Activated B cell treated with CpG ODN at 0.5 μM for 24 hours (primary cell): Measurements from ENCODE around the gene PRM3. TPM values are rescaled to one million over a fixed set of nuclear protein-coding genes. Genes with fewer than 3 reads are reported as not detected.

Experiments
- ATAC-seq: fragments of 200-7000 bp; cut with Tn5 transposase; one replicate; pipeline ENCODE4 v1.10.0; 2021; ENCODE audit warnings: low read depth, mild to moderate bottlenecking, moderate library complexity
- CTCF ChIA-PET: fragments of 350-600 bp; sonication (Branson Sonifier 250); formaldehyde crosslinking; loops from one replicate; lab custom pipeline; 2021; ENCODE audit warnings: antibody characterized with exemption; lab: Charles Lee
- POLR2A ChIA-PET: fragments of 350-600 bp; sonication (Branson Sonifier 250); formaldehyde crosslinking; loops from one replicate; lab custom pipeline; 2021; ENCODE audit warnings: antibody characterized with exemption; lab: Charles Lee
- DNase-seq: peaks from one replicate; pipeline ENCODE4 v3.0.0; 2022
- H3K27ac Mint-ChIP-seq: one replicate; pipeline ENCODE4 v1.8.0; 2020; ENCODE audit warnings: mixed read lengths
- H3K27me3 Mint-ChIP-seq: one replicate; pipeline ENCODE4 v1.8.0; 2021; ENCODE audit warnings: mixed read lengths
- H3K36me3 Mint-ChIP-seq: one replicate; pipeline ENCODE4 v1.8.0; 2021; ENCODE audit warnings: low read depth, mixed read lengths
- H3K4me1 Mint-ChIP-seq: one replicate; pipeline ENCODE4 v1.8.0; 2021; ENCODE audit warnings: mixed read lengths
- H3K4me3 Mint-ChIP-seq: one replicate; pipeline ENCODE4 v1.8.0; 2020; ENCODE audit warnings: mild to moderate bottlenecking, mixed read lengths
- H3K9me3 Mint-ChIP-seq: one replicate; pipeline ENCODE4 v1.8.0; 2020; ENCODE audit warnings: mixed read lengths
- CTCF ChIP-seq: fragments of 200-600 bp; IDR thresholded peaks from one replicate; pipeline ENCODE4 v1.8.0; 2022; ENCODE audit warnings: antibody characterized with exemption, mild to moderate bottlenecking
- intact Hi-C: fragments of 100-400 bp; cut with micrococcal nuclease; formaldehyde crosslinking; loops from one replicate; pipeline ENCODE4 v1.15.1; 2024
- total RNA-seq: library from RNA; stranded (reverse); gene quantifications from 2 replicates; pipeline ENCODE4 v1.2.3, GENCODE V29; 2022

PRM3 gene
- total RNA-seq, 1 donor from 2014 or later: not detected

GRCh38 chr16:11265124-11265523 lies 8.3 kb downstream of the PRM3 start:
- no peak overlapping the region for H3K4me3 Mint-ChIP-seq
- no peaks in the 10 kb centered on the region for H3K36me3 Mint-ChIP-seq
- intact Hi-C loops: no loop called here
- peaks cover 15% of the 10 kb centered on the region for H3K4me1 Mint-ChIP-seq
- no peak for TF ChIP-seq CTCF
- ChIA-PET POLR2A (interaction anchor here (1.1 to 3.7 kb wide), 3 partner anchors 9 to 107 kb away, joined by 3 to 13 read pairs (median 3); partner anchors contain the start of gene SOCS1), CTCF (no interaction called here)
- H3K9me3 Mint-ChIP-seq: no peaks in the 10 kb centered on the region
- H3K27ac Mint-ChIP-seq: no peak overlapping the region
- ATAC-seq (no peak), DNase-seq (no peak)
- no peaks in the 10 kb centered on the region for H3K27me3 Mint-ChIP-seq

- peak overlapping the region; percentile 6 for H3K27ac Mint-ChIP-seq
- CTCF ChIA-PET: no interaction called here
- DNase-seq: no peak
- intact Hi-C loops: no loop called here
- ATAC-seq: peak; percentile 50
- POLR2A ChIA-PET: interaction anchor here (0.9 to 3.7 kb wide), 5 partner anchors 8 to 108 kb away, joined by 3 to 13 read pairs (median 3); partner anchors contain the start of gene SOCS1
- peaks cover 16% of the 10 kb centered on the region for H3K4me1 Mint-ChIP-seq
- H3K36me3 Mint-ChIP-seq: no peaks in the 10 kb centered on the region
- H3K4me3 Mint-ChIP-seq: no peak overlapping the region
- TF ChIP-seq CTCF: no peak
- no peaks in the 10 kb centered on the region for H3K9me3 Mint-ChIP-seq
- no peaks in the 10 kb centered on the region for H3K27me3 Mint-ChIP-seq
Measured at GRCh38 chr16:11264155-11264832, 9.1 kb downstream of the PRM3 start.

GRCh38 chr16:11263737-11264136 lies 9.7 kb downstream of the PRM3 start:
- H3K36me3 Mint-ChIP-seq: no peaks in the 10 kb centered on the region
- CTCF ChIA-PET: interaction anchor here (0.6 kb wide), 1 partner anchor 356 kb away, joined by 3 read pairs; no protein-coding TSS in a partner anchor
- no peak for TF ChIP-seq CTCF
- ATAC-seq (peak; percentile 59), DNase-seq (no peak)
- peaks cover 22% of the 10 kb centered on the region for H3K4me1 Mint-ChIP-seq
- H3K9me3 Mint-ChIP-seq: no peaks in the 10 kb centered on the region
- no peaks in the 10 kb centered on the region for H3K27me3 Mint-ChIP-seq
- POLR2A ChIA-PET: interaction anchor here (0.9 to 3.7 kb wide), 4 partner anchors 10 to 109 kb away, joined by 3 to 13 read pairs (median 3); no protein-coding TSS in a partner anchor
- H3K27ac Mint-ChIP-seq: peak overlapping the region; percentile 4
- no peak overlapping the region for H3K4me3 Mint-ChIP-seq
- intact Hi-C loops: no loop called here

GRCh38 chr16:11262915-11263314 lies 10.5 kb downstream of the PRM3 start:
- no peaks in the 10 kb centered on the region for H3K36me3 Mint-ChIP-seq
- intact Hi-C loops: no loop called here
- TF ChIP-seq CTCF: no peak
- H3K4me3 Mint-ChIP-seq: no peak overlapping the region
- no peak for ATAC-seq
- H3K9me3 Mint-ChIP-seq: no peaks in the 10 kb centered on the region
- ChIA-PET CTCF (no interaction called here), POLR2A (interaction anchor here (1.0 to 3.7 kb wide), 3 partner anchors 35 to 66 kb away, joined by 3 to 13 read pairs (median 8); no protein-coding TSS in a partner anchor)
- H3K4me1 Mint-ChIP-seq: peaks cover 29% of the 10 kb centered on the region
- no peak overlapping the region for H3K27ac Mint-ChIP-seq
- H3K27me3 Mint-ChIP-seq: no peaks in the 10 kb centered on the region
- no peak for DNase-seq

- TF ChIP-seq CTCF: no peak
- peak overlapping the region; percentile 10 for H3K27ac Mint-ChIP-seq
- intact Hi-C loops: no loop called here
- H3K9me3 Mint-ChIP-seq: no peaks in the 10 kb centered on the region
- H3K36me3 Mint-ChIP-seq: peaks cover 3% of the 10 kb centered on the region
- H3K4me3 Mint-ChIP-seq: no peak overlapping the region
- H3K27me3 Mint-ChIP-seq: no peaks in the 10 kb centered on the region
- CTCF ChIA-PET: interaction anchor here (7.2 kb wide), 1 partner anchor 38 kb away, joined by 94 read pairs; no protein-coding TSS in a partner anchor
- POLR2A ChIA-PET: interaction anchor here (0.7 to 9.8 kb wide), 6 partner anchors 32 to 289 kb away, joined by 3 to 252 read pairs (median 65); no protein-coding TSS in a partner anchor
- DNase-seq (no peak), ATAC-seq (no peak)
- H3K4me1 Mint-ChIP-seq: peaks cover 43% of the 10 kb centered on the region
Measured at GRCh38 chr16:11260596-11260966, 12.8 kb downstream of the PRM3 start.
